ENCODE results near the gene CLPSL1. TPM values are rescaled to one million over a fixed set of nuclear protein-coding genes. Genes with fewer than 3 reads are reported as not detected.

The CLPSL1 gene
- total and polyA plus RNA-seq, 2 donors (not counting 3 experiments of a cell fraction or from before 2014, with no cell fraction given) = not detected

GRCh38 chr6:35765739-35766138 lies 15.1 kb upstream of the CLPSL1 start:
- intact Hi-C loops (cut with micrococcal nuclease) (no loop called here), dilution Hi-C loops (cut with MboI; ENCODE audit: extremely low pct_ligation_motif_present, low sequenced_read_pairs) (no loop called here)
- no peak overlapping the region for H3K9ac ChIP-seq (replicated peaks; ENCODE audit: extremely low read depth, insufficient read depth, low read length)
- no peak overlapping the region for H3K4me2 ChIP-seq (ENCODE audit: insufficient read depth, low read length)
- H3K9me3 ChIP-seq (replicated peaks; ENCODE audit: control insufficient read depth, insufficient read depth, low read length) = no peaks in the 10 kb centered on the region
- H3K4me3 ChIP-seq (replicated peaks in 1 of 3; ENCODE audit: insufficient read depth in 1 of 3, low read depth in 1 of 3, low read length in 3 of 3) = no peak overlapping the region
- no peak for DNase-seq (ENCODE audit: low read depth, low spot score)
- FAIRE-seq = no peak
- H3K36me3 ChIP-seq (ENCODE audit: control insufficient read depth in 2 of 2, extremely low read depth in 1 of 2, insufficient read depth in 2 of 2, low read length in 2 of 2) = no peaks in the 10 kb centered on the region
- no peaks in the 10 kb centered on the region for H3K4me1 ChIP-seq (ENCODE audit: control insufficient read depth, extremely low read depth, insufficient read depth, low read length)
- no peaks in the 10 kb centered on the region for H3K79me2 ChIP-seq (ENCODE audit: control insufficient read depth, insufficient read depth, low read length)
- H3K27ac ChIP-seq (ENCODE audit: insufficient read depth, low read depth, low read length) = no peak overlapping the region
- BruUV-seq (replicated peaks) = no TSS peak
- H4K20me1 ChIP-seq (replicated peaks; ENCODE audit: control insufficient read depth, extremely low read depth, insufficient read depth, low read length) = no peaks in the 10 kb centered on the region
- CTCF ChIA-PET = no interaction called here
- H3K27me3 ChIP-seq (ENCODE audit: control insufficient read depth in 2 of 2, insufficient read depth in 2 of 2, low read length in 2 of 2) = peaks cover 14 to 29% of the 10 kb centered on the region in 2 experiments
- POLR2A ChIA-PET = no interaction called here
- TF ChIP-seq JUN (IDR thresholded peaks at IDR 0.05; ENCODE audit: borderline replicate concordance, insufficient read depth, insufficient read length, low read depth) (no peak), CTCF (IDR thresholded peaks at IDR 0.05; ENCODE audit: extremely low read depth in 1 of 2, insufficient read depth in 1 of 2, low read depth in 1 of 2, low read length in 2 of 2) (no peak)
- no peaks in the 10 kb centered on the region for H3K9me1 ChIP-seq (replicated peaks; ENCODE audit: control insufficient read depth, extremely low read depth, insufficient read depth, low read length)
- H2AFZ ChIP-seq (ENCODE audit: low read depth, low read length) = no peak overlapping the region

DNA sequence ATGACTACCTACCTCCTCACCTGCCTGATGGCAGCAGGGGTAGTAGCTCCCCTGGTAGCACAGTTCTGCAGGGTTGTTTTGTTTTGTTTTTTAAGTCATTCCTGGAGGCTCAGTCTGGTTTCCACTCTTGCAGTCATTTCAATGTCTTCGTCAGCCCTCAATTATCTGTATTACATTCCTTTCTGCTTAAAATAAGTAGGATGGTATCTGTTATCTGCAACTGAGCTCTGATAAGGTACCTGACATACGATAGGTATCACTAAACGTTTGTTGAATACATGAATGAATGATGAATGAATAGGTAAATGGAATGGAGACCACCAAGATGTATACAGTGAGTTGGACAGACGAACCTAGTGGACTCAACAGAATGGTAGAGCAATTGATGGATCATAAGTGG lies 11.6 kb upstream of the CLPSL1 start:
- intact Hi-C loops (cut with micrococcal nuclease) = no loop called here
- no peak for FAIRE-seq

More for the DNA sequence above, 11.6 kb upstream of the CLPSL1 start:
- no peak overlapping the region for H3K4me2 ChIP-seq (ENCODE audit: insufficient read depth, low read length)
- H3K4me1 ChIP-seq (ENCODE audit: control insufficient read depth, extremely low read depth, insufficient read depth, low read length) = no peaks in the 10 kb centered on the region
- ChIA-PET CTCF (interaction anchor here (0.6 to 1.4 kb wide), 6 partner anchors 10 to 254 kb away, joined by 3 to 4 read pairs (median 4); no protein-coding TSS in a partner anchor), POLR2A (no interaction called here)
- H3K27ac ChIP-seq (ENCODE audit: insufficient read depth, low read depth, low read length) = no peak overlapping the region
- no peaks in the 10 kb centered on the region for H3K9me1 ChIP-seq (replicated peaks; ENCODE audit: control insufficient read depth, extremely low read depth, insufficient read depth, low read length)
- no TSS peak for BruUV-seq (replicated peaks)
- no peaks in the 10 kb centered on the region for H3K79me2 ChIP-seq (ENCODE audit: control insufficient read depth, insufficient read depth, low read length)
- no peak overlapping the region for H3K4me3 ChIP-seq (replicated peaks in 1 of 3; ENCODE audit: insufficient read depth in 1 of 3, low read depth in 1 of 3, low read length in 3 of 3)
- DNase-seq (ENCODE audit: low read depth, low spot score) = no peak
- no peak for TF ChIP-seq JUN (IDR thresholded peaks at IDR 0.05; ENCODE audit: borderline replicate concordance, insufficient read depth, insufficient read length, low read depth)
- no peak for TF ChIP-seq MYC (IDR thresholded peaks at IDR 0.05; ENCODE audit: low read depth, low read length)
- no peak for TF ChIP-seq POLR2A (IDR thresholded peaks at IDR 0.05; ENCODE audit: low read depth, low read length)
- no peak for TF ChIP-seq FOS (IDR thresholded peaks at IDR 0.05; ENCODE audit: borderline replicate concordance, insufficient read depth, low read length)
- TF ChIP-seq, protein P1, sequence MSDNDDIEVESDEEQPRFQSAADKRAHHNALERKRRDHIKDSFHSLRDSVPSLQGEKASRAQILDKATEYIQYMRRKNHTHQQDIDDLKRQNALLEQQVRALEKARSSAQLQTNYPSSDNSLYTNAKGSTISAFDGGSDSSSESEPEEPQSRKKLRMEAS (IDR thresholded peaks at IDR 0.05; ENCODE audit: insufficient read depth, insufficient read length) = no peak
- no peak for TF ChIP-seq GATA2 (IDR thresholded peaks at IDR 0.05; ENCODE audit: insufficient read depth, insufficient read length, low read depth, low read length)
- TF ChIP-seq EZH2 (IDR thresholded peaks at IDR 0.05; ENCODE audit: borderline replicate concordance, low read depth, low read length, severe bottlenecking) = no peak
- TF ChIP-seq POLR2AphosphoS5 (IDR thresholded peaks at IDR 0.05; ENCODE audit: insufficient read depth, low read depth, low read length) = no peak
- no peak for TF ChIP-seq CTCF (IDR thresholded peaks at IDR 0.05; ENCODE audit: extremely low read depth in 1 of 2, insufficient read depth in 1 of 2, low read depth in 1 of 2, low read length in 2 of 2)
- H3K9ac ChIP-seq (replicated peaks; ENCODE audit: extremely low read depth, insufficient read depth, low read length) = no peak overlapping the region
- H3K36me3 ChIP-seq (ENCODE audit: control insufficient read depth in 2 of 2, extremely low read depth in 1 of 2, insufficient read depth in 2 of 2, low read length in 2 of 2) = no peaks in the 10 kb centered on the region
- dilution Hi-C loops (cut with MboI; ENCODE audit: extremely low pct_ligation_motif_present, low sequenced_read_pairs) = no loop called here
- H3K9me3 ChIP-seq (replicated peaks; ENCODE audit: control insufficient read depth, insufficient read depth, low read length) = no peaks in the 10 kb centered on the region
- no peak overlapping the region for H2AFZ ChIP-seq (ENCODE audit: low read depth, low read length)
- no peaks in the 10 kb centered on the region for H4K20me1 ChIP-seq (replicated peaks; ENCODE audit: control insufficient read depth, extremely low read depth, insufficient read depth, low read length)
- H3K27me3 ChIP-seq (ENCODE audit: control insufficient read depth in 2 of 2, insufficient read depth in 2 of 2, low read length in 2 of 2) = peaks cover 4 to 14% of the 10 kb centered on the region in 2 experiments
